CD4-positive, alpha-beta T cell treated with Interleukin-6 for 4 hours (primary cell): ENCODE data around the gene SH3RF1.

Experiments used
- DNase-seq: peaks from one replicate; pipeline ENCODE4 v3.0.0-alpha.2; 2020; ENCODE audit warnings: mixed read lengths

The SH3RF1 gene

GRCh38 chr4:169250796-169251195 is 20.0 kb downstream of the SH3RF1 start:
- DNase-seq, result no peak

DNA sequence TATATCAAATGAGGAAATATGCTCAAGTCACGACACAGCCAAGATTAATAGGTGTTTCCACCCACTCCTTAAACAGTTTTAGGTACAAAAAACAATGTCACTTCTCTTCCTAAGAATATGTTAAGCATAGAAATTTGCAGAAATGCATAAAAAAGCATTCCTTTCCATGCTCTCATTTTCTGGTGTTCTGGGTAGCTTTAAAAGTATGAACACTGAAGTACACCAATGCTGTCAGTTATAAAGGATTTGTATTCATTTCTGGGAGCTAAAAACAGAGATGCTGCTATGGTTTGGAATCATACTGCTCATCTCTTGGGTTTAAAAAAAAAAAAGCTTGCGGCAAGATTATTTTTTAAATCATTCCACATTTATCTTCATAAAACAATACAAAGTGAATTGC is 20.8 kb downstream of the SH3RF1 start:
- no peak for DNase-seq

DNA sequence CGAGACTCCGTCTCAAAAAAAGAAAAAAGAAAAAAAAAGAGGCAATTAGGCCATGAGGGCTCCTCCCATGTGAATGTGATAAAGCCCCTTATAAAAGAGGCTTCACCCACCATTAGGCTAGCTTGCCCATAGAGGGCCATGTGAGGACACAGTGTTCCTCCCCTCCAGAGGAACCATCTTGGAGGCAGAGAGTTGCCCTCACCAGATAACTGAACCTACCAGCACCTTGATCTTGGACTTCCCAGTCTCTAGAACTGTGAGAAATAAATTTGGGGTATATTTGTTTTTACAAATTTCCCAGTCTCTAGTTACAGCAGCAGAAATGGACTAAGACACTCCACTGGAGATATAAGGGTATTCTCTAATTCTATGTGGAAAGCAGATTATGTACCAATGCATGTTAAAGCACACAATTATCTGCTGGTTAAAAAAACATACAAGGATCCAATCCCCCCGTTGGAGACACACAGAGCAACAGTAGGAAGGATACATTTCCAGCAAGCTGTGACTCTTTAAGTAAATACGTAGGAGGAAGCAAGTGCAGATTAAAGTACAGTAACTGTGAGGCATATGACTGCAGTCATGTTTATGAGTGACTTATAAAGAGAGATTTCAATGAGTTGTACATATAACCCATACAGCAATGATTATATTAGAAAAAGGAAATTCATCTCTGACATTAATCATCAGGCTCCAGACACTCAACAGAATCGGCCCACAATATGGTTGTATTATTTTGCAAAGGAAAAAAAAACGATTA is 21.4 kb downstream of the SH3RF1 start:
- DNase-seq, result no peak

DNA sequence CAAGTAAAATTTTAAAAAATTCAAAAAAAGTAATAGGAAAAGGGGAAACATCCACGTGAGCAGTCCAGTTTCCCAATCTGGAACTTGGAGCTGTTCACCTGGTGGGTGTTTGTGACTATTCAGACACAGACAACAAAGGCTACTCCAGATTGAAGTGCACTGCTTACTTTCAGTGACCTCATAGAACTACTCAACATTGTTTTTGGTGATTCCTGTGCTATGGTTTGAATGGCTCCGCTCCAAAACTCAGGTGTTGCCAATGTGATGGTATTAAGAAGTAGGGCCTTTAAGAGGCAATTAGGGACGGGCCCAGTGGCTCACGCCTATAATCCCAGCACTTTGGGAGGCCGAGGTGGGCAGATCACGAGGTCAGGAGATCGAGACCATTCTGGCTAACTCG is 22.1 kb downstream of the SH3RF1 start:
- no peak for DNase-seq

DNA sequence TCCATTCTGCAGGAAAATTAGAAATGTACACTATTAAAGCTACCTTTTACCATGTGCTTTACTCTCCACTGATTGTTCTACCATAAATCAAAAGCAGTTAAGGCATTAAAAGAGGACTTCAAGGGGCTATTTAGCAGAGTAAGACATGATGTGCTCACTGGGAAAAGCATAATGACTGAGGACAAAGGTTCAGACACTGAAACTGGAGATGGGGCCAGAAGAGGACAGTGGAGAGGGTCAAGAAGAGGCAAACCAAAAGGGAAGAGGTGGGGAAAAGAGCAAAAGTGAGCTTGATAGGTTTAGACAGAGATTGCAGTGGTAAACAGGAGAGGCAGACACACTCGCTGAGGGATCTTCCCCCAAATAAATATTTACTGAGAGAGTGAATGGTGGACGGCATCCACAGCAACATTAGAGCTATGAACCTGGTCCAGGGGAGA is 23.8 kb downstream of the SH3RF1 start:
- no peak for DNase-seq

DNA sequence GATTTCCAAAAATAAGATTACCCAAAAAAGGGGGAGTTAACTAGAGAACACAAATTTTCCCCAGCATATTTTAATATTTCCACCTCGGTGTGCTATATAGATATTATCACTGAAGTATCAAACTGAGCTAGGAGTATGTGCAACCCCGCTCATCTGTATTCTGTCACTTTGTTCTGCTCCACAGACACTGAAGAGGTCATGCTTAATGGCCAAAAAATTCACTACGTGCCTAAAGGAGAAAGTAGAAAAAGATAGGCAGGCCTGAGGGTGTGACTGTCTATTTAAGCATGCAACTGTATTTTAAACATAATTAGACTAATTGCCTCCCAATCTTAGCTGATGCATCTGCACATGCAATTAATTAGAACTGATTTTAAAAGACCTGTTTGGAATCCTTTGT is 24.5 kb downstream of the SH3RF1 start:
- DNase-seq, result no peak

- no peak for DNase-seq
Observed at GRCh38 chr4:169245061-169245460, 25.7 kb downstream of the SH3RF1 start.

DNA sequence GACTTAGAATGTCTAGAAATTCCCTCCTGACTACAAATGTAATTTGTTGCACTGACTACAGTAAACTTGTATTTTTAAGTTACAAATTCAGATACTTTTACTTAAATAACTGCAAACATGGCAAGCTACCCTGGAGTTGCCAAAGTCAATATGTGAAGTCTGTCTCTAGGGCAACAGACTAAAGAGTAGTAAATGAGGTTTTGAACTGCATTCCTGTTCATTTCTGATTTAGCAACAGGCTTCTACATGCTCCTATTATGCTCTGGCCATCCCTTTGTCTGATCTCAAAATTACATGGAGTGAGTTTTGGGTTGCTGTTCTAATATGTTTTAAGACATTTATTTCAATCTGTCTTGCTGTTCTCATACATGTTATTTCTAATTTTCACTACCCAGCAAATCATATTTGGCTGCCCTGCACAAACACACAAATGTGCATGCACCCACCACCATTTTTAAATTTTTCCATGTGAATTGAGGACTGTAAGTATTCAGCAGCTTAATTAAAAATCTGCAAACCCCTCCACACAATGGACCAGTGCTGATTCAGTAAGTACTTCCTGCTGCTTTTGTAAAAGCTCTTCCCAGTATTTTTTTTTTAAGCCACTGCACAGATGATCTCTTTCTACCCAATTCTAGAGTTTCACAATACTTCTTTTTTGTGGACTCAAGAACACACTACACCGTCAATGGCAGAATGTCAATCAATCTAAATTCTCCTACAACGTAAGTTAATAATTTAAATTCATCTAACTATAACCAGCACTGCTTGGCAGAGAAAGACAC is 26.7 kb downstream of the SH3RF1 start:
- DNase-seq, result no peak

- no peak for DNase-seq
Observed at GRCh38 chr4:169241464-169241863, 29.3 kb downstream of the SH3RF1 start.

- no peak for DNase-seq
Observed at GRCh38 chr4:169239221-169239905, 31.4 kb downstream of the SH3RF1 start.

- no peak for DNase-seq
Observed at GRCh38 chr4:169238445-169238844, 32.3 kb downstream of the SH3RF1 start.

- DNase-seq, result no peak
Observed at GRCh38 chr4:169236873-169237626, 33.7 kb downstream of the SH3RF1 start.

DNA sequence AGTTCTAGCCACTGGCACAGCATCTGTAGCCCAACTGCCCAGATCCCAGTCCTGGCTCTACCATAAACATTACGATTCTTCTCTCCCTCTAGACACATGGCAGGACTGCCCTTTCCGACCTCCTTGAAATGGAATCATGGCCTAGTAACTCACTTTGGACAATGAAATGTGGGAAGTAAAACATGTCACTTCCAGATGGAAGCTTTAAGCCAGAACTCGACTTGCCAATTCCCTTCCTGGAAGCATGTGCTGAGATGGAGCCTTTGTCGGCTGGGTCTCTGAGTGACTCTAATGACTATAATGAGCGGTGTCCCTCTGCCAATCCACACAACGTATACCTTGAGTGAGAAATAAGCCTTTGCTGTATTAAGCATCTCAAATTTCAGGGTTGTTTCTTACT is 34.7 kb downstream of the SH3RF1 start:
- no peak for DNase-seq

DNA sequence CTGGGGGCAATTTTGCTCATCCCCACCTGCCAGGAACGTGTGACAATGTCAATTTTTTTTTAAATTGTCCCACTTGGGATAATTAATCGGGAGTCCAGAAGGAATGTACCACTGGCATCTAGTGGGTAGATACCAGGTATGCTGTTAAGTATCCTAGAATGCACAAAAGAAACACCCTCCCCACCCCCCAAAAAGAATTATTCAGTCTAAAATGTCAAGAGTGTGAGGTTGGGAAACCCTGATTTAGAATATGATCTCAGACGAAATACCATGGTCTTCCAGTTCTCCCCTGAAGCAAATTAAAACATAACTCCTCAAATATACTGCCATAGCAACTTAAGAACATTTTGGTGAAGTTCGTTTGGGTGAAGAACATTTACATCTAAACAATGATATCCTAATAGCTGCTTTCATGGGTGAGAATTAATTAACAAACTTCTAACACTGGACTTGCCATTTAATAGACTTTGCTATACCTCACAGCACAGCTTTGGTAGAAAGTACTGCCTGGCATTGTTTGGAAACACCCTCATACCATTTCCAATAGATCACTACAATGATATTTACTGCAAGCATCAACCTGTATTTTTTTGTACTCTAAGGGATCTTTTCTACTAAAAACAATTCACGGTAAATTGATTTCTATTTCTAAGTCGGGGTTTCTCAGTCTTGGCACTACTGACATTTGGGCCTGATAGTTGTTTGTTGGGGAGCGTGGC is 36.5 kb downstream of the SH3RF1 start:
- no peak for DNase-seq

GRCh38 chr4:169233691-169234090 is 37.1 kb downstream of the SH3RF1 start:
- no peak for DNase-seq

GRCh38 chr4:169231647-169232262 is 39.0 kb downstream of the SH3RF1 start:
- no peak for DNase-seq

- DNase-seq, result no peak
Observed at GRCh38 chr4:169229571-169230028, 41.2 kb downstream of the SH3RF1 start.

DNA sequence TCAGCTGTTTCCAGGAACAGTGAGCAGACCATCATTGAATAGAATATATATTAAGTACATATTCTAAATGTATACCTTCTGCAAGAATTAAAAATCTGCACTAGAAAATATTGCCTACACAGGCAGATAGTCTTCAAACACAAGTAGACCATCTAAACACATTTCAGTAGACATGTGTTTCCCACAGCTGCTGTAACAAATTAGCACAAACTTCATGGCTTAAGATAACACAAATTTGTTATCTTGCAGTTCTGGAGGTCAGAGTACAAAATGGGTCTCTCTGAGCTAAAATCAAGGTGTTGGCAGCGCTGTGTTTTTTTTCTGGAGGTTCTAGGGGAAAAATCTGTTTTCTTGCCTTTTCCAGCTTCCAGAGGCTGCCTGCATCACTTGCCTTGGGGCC is 42.7 kb downstream of the SH3RF1 start:
- DNase-seq, result no peak

GRCh38 chr4:169226565-169226964 is 44.2 kb downstream of the SH3RF1 start:
- no peak for DNase-seq

DNA sequence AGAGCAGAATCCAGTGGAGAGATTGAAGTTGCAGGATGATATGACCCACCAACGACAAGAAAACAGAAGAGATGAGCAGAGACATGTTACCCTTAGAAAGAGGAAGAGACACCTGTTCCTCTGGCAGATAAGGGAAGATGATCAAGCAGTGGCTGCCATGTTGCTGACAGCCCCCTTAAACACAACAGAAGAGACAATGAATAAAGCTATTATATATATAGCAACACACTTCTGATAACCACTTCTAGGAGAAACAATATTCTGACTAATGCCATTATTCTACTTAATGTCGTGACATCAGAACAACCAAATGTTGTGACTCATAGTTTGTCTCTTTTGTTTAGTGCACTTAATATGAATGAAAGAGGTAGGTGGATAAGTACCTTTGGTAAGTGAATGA is 44.9 kb downstream of the SH3RF1 start:
- no peak for DNase-seq

GRCh38 chr4:169225058-169225751 is 45.6 kb downstream of the SH3RF1 start:
- no peak for DNase-seq
